Ishikawa (cell line): ENCODE measurements around the gene ADAM10.

Experiments
- CEBPB ChIP-seq: IDR thresholded peaks from 2 replicates; pipeline ENCODE4 v1.6.1; 2012
- CREB1 ChIP-seq: IDR thresholded peaks from 2 replicates; pipeline ENCODE4 v1.6.1; 2012; ENCODE audit warnings: low read depth
- EGR1 ChIP-seq: IDR thresholded peaks from 2 replicates; pipeline ENCODE4 v1.6.1; 2012
- EP300 ChIP-seq: IDR thresholded peaks from 2 replicates; pipeline ENCODE4 v1.6.1; 2012; ENCODE audit warnings: borderline replicate concordance
- FOXM1 ChIP-seq: IDR thresholded peaks from 2 replicates; pipeline ENCODE4 v1.6.1; 2012; ENCODE audit warnings: low read depth, borderline replicate concordance
- NFIC ChIP-seq: IDR thresholded peaks from 2 replicates; pipeline ENCODE4 v1.6.1; 2012
- RAD21 ChIP-seq: IDR thresholded peaks from 2 replicates; pipeline ENCODE4 v1.6.1; 2012; ENCODE audit warnings: low read depth
- REST ChIP-seq: IDR thresholded peaks from 2 replicates; pipeline ENCODE4 v1.6.1; 2012; ENCODE audit warnings: low read depth, mild to moderate bottlenecking
- TAF1 ChIP-seq: IDR thresholded peaks from 2 replicates; pipeline ENCODE4 v1.6.1; 2012; ENCODE audit warnings: low read depth, mild to moderate bottlenecking
- TCF12 ChIP-seq: IDR thresholded peaks from 2 replicates; pipeline ENCODE4 v1.6.1; 2012; ENCODE audit warnings: low read depth
- TEAD4 ChIP-seq: IDR thresholded peaks from 2 replicates; pipeline ENCODE4 v1.6.1; 2012
- YY1 ChIP-seq: IDR thresholded peaks from 2 replicates; pipeline ENCODE4 v1.6.1; 2012; ENCODE audit warnings: low read depth
- ZBTB7A ChIP-seq: IDR thresholded peaks from 2 replicates; pipeline ENCODE4 v1.6.1; 2012; ENCODE audit warnings: low read depth
- TF ChIP-seq, protein P1 (sequence below): IDR thresholded peaks from 2 replicates; pipeline ENCODE4 v1.6.1; 2012
- TF ChIP-seq, protein P2 (sequence below): IDR thresholded peaks from 2 replicates; pipeline ENCODE4 v1.6.1; 2012

ADAM10 gene

GRCh38 chr15:58694641-58695398 lies 54.7 kb downstream of the ADAM10 start:
- TF ChIP-seq EGR1 = no peak
- TF ChIP-seq, protein P1, sequence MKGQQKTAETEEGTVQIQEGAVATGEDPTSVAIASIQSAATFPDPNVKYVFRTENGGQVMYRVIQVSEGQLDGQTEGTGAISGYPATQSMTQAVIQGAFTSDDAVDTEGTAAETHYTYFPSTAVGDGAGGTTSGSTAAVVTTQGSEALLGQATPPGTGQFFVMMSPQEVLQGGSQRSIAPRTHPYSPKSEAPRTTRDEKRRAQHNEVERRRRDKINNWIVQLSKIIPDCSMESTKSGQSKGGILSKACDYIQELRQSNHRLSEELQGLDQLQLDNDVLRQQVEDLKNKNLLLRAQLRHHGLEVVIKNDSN = no peak
- no peak for TF ChIP-seq ZBTB7A
- TF ChIP-seq TAF1 = no peak
- no peak for TF ChIP-seq EP300
- no peak for TF ChIP-seq REST
- TF ChIP-seq, protein P2, sequence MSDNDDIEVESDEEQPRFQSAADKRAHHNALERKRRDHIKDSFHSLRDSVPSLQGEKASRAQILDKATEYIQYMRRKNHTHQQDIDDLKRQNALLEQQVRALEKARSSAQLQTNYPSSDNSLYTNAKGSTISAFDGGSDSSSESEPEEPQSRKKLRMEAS = no peak
- no peak for TF ChIP-seq FOXM1
- no peak for TF ChIP-seq YY1
- no peak for TF ChIP-seq TCF12
- TF ChIP-seq NFIC = no peak
- TF ChIP-seq CEBPB = no peak
- no peak for TF ChIP-seq TEAD4
- TF ChIP-seq RAD21 = no peak
- TF ChIP-seq CREB1 = no peak

DNA sequence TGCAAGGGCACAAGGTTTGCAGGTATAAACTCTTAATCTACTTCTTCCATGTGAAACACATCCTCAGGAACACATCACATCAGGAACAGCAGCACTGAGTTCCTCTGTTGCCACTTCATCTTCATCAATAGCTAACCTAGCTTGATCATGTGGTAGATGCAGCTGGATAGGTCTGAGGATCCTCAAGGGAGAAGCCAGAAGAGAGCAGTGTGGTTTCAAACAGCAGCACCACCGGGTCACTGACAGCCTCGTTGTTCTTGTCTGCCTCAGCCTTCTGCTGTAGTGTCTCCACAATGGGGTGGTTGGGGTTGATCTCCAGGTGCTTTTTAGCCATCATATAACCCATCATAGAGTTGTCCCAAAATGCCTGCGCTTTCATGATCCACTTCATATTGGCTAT lies 58.8 kb downstream of the ADAM10 start:
- no peak for TF ChIP-seq EGR1
- TF ChIP-seq TCF12 = no peak
- TF ChIP-seq RAD21 = no peak
- TF ChIP-seq REST = no peak
- TF ChIP-seq, protein P2 = no peak
- TF ChIP-seq TEAD4 = no peak
- no peak for TF ChIP-seq TAF1
- TF ChIP-seq NFIC = no peak
- TF ChIP-seq FOXM1 = no peak
- TF ChIP-seq, protein P1 = no peak
- TF ChIP-seq EP300 = no peak
- TF ChIP-seq ZBTB7A = no peak
- TF ChIP-seq CEBPB = no peak
- no peak for TF ChIP-seq CREB1
- no peak for TF ChIP-seq YY1

- TF ChIP-seq, protein P1 = no peak
- TF ChIP-seq CEBPB (no peak), NFIC (no peak), TCF12 (no peak), CREB1 (no peak), FOXM1 (no peak), TAF1 (no peak), YY1 (no peak), REST (no peak), RAD21 (no peak), EP300 (no peak), ZBTB7A (no peak), TEAD4 (no peak), EGR1 (no peak)
- TF ChIP-seq, protein P2 = no peak
Observed at GRCh38 chr15:58689646-58690045, 59.9 kb downstream of the ADAM10 start.

- TF ChIP-seq TAF1 = no peak
- TF ChIP-seq TEAD4 = no peak
- no peak for TF ChIP-seq EP300
- no peak for TF ChIP-seq ZBTB7A
- TF ChIP-seq TCF12 = no peak
- TF ChIP-seq, protein P1 = no peak
- TF ChIP-seq CEBPB = no peak
- TF ChIP-seq, protein P2 = no peak
- no peak for TF ChIP-seq RAD21
- TF ChIP-seq YY1 = no peak
- no peak for TF ChIP-seq FOXM1
- no peak for TF ChIP-seq CREB1
- TF ChIP-seq EGR1 = no peak
- TF ChIP-seq NFIC = no peak
- no peak for TF ChIP-seq REST
Observed at GRCh38 chr15:58686286-58686685, 63.2 kb downstream of the ADAM10 start.
